KG1 (cell line): Measurements from ENCODE around the gene KRTAP12-4.
"Not testable (repeated sequence)": the region's sequence is repeated elsewhere in the genome, so short reads cannot be mapped to it uniquely, and the experiment has no call there.

Source experiments
- DNase-seq: peaks from one replicate; lab custom pipeline; 2025; lab: John Stamatoyannopoulos, UW

The KRTAP12-4 gene

DNA sequence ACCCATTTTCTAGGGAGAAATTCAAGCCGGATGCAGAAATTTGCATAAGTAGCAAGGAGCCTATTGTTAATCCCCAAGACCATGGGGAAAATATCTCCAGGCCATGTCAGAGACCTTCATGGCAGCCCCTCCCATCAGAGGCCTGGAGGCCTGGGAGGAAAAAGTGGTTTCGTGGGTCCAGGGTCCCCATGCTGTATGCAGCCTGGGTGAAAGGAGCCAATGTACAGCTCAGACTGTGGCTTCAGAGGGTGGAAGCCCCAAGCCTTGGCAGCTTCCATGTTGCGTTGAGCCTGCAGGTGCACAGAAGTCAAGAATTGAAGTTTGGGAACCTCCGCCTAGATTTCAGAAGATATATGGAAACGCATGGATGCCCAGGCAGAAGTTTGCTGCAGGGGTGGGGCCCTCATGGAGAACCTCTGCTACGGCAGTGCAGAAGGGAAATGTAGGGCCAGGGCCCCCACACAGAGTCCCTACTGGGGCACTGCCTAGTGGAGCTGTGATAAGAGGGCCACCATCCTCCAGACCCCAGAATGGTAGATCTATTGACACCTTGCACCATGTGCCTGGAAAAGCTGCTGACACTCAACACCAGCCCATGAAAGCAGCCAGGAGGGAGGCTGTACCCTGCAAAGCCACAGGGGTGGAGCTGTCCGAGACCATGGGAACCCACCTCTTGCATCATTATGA is 44.2 kb downstream of the KRTAP12-4 start:
- not testable (repeated sequence) for DNase-seq

DNA sequence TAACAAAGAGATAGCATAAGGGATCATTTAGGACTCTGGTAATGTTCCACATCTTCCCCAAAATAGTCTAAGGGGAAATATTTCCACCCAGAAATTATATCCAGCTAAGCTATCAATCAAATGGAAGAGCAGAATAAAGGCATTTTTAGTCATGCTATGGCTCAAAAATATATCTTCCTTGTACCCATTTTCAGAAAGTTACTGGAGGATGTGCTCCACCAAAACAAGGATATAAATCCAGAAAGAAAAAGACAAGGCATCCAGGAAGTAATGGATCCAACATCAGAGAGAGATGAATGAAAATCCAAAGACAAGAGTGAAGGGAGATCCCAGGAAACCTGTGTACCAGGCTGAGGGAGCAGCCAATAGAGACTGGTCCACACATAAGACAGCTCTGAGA is 45.3 kb downstream of the KRTAP12-4 start:
- DNase-seq: no peak

DNA sequence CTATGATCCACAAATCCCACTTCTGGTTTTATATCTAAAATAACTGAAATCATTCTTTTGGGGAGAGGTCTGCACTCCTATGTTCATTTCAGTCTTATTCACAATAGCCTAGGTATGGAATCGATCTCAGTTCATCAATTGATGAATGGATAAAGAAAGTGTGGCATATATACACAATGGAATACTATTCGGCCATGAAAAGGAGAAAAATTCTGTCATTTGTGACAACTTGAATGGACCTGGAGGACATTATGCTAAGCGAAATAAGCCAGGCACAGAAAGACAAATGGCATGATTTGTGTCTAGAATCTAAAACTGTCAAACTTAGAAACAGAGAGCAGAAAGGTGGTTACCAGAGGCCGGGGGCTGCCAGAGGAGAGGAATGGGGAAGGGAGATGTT is 48.0 kb downstream of the KRTAP12-4 start:
- DNase-seq: no peak
